CD4-positive, alpha-beta T cell treated with Interleukin-6 at 100 ng/mL for 8 hours (primary cell): ENCODE results near the gene PCNX2.

ENCODE experiments used
- DNase-seq: peaks from one replicate; pipeline ENCODE4 v3.0.0-alpha.2; 2020; ENCODE audit warnings: mixed read lengths, low spot score

The PCNX2 gene

GRCh38 chr1:233295237-233295974 is at the start of gene PCNX2:
Gene PCNX2, minus strand, starts transcription at chr1:233295725. Its CDS starts 247 bp downstream, at chr1:233295478.
- DNase-seq = peak; percentile 62

GRCh38 chr1:233343262-233343661 is 47.7 kb upstream of the PCNX2 start:
- no peak for DNase-seq

GRCh38 chr1:233342086-233342485 is 46.6 kb upstream of the PCNX2 start:
- no peak for DNase-seq

GRCh38 chr1:233340966-233341516 is 45.5 kb upstream of the PCNX2 start:
- no peak for DNase-seq

GRCh38 chr1:233340031-233340555 is 44.6 kb upstream of the PCNX2 start:
- DNase-seq = no peak

- DNase-seq = no peak
These were observed 42.6 kb upstream of the PCNX2 start for GRCh38 chr1:233338102-233338501.

- DNase-seq = no peak
These were observed 42.0 kb upstream of the PCNX2 start for GRCh38 chr1:233337505-233337904.

GRCh38 chr1:233336554-233337456 is 41.3 kb upstream of the PCNX2 start:
- no peak for DNase-seq

GRCh38 chr1:233334092-233334491 is 38.6 kb upstream of the PCNX2 start:
- DNase-seq = no peak

- DNase-seq = no peak
These were observed 37.6 kb upstream of the PCNX2 start for GRCh38 chr1:233333086-233333485.

GRCh38 chr1:233331676-233332519 is 36.4 kb upstream of the PCNX2 start:
- DNase-seq = no peak

GRCh38 chr1:233328142-233328921 is 32.8 kb upstream of the PCNX2 start:
- peak; percentile 4 for DNase-seq

- no peak for DNase-seq
These were observed 32.2 kb upstream of the PCNX2 start, which contains the start of gene MAP3K21 for GRCh38 chr1:233327651-233328141. Gene MAP3K21, plus strand, starts transcription at chr1:233327724. Its CDS starts 305 bp downstream, at chr1:233328029.

- peak; percentile 96 for DNase-seq
These were observed 31.5 kb upstream of the PCNX2 start for GRCh38 chr1:233326811-233327650.

GRCh38 chr1:233326319-233326718 is 30.8 kb upstream of the PCNX2 start:
- DNase-seq = no peak

GRCh38 chr1:233323718-233324117 is 28.2 kb upstream of the PCNX2 start:
- no peak for DNase-seq

GRCh38 chr1:233320023-233320422 is 24.5 kb upstream of the PCNX2 start:
- DNase-seq = no peak

GRCh38 chr1:233319272-233319671 is 23.7 kb upstream of the PCNX2 start:
- no peak for DNase-seq

- DNase-seq = no peak
These were observed 20.9 kb upstream of the PCNX2 start for GRCh38 chr1:233316473-233316872.
